Hematopoietic multipotent progenitor cell treated with erythropoietin and hydrocortisone succinate and interleukin-3 and kit ligand, for 15 days (in vitro differentiated cells): ENCODE measurements around the gene MLLT1.

Experiments
- DNase-seq: peaks from one replicate; pipeline ENCODE4 v3.0.0-alpha.2; 2015; ENCODE audit warnings: low spot score

The MLLT1 gene

GRCh38 chr19:6259312-6259861 is 20.4 kb downstream of the MLLT1 start:
- no peak for DNase-seq

GRCh38 chr19:6258812-6259311 is 20.9 kb downstream of the MLLT1 start:
- DNase-seq = no peak

- DNase-seq = no peak
Measured at GRCh38 chr19:6253954-6254733, 25.6 kb downstream of the MLLT1 start.

- no peak for DNase-seq
Measured at GRCh38 chr19:6252066-6252465, 27.7 kb downstream of the MLLT1 start.

GRCh38 chr19:6250909-6251308 is 28.9 kb downstream of the MLLT1 start:
- no peak for DNase-seq

- no peak for DNase-seq
Measured at GRCh38 chr19:6250024-6250615, 29.7 kb downstream of the MLLT1 start.

- DNase-seq = no peak
Measured at GRCh38 chr19:6249296-6249695, 30.5 kb downstream of the MLLT1 start.

- no peak for DNase-seq
Measured at GRCh38 chr19:6248844-6249243, 30.9 kb downstream of the MLLT1 start.

- no peak for DNase-seq
Measured at GRCh38 chr19:6248341-6248740, 31.4 kb downstream of the MLLT1 start.

- no peak for DNase-seq
Measured at GRCh38 chr19:6247007-6247288, 32.8 kb downstream of the MLLT1 start.

- DNase-seq = no peak
Measured at GRCh38 chr19:6246174-6247006, 33.4 kb downstream of the MLLT1 start.

- DNase-seq = no peak
Measured at GRCh38 chr19:6242677-6243076, 37.1 kb downstream of the MLLT1 start.

GRCh38 chr19:6241680-6242377 is 37.9 kb downstream of the MLLT1 start:
- DNase-seq = no peak

- DNase-seq = no peak
Measured at GRCh38 chr19:6241056-6241455, 38.7 kb downstream of the MLLT1 start.

- DNase-seq = no peak
Measured at GRCh38 chr19:6239871-6240676, 39.7 kb downstream of the MLLT1 start.

- DNase-seq = no peak
Measured at GRCh38 chr19:6239401-6239844, 40.4 kb downstream of the MLLT1 start.

- no peak for DNase-seq
Measured at GRCh38 chr19:6238643-6239281, 41.0 kb downstream of the MLLT1 start.

GRCh38 chr19:6238256-6238642 is 41.5 kb downstream of the MLLT1 start:
- DNase-seq = no peak

GRCh38 chr19:6236310-6237291 is 43.2 kb downstream of the MLLT1 start:
- no peak for DNase-seq
